Measurements from ENCODE around the gene NODAL. TPM values are rescaled to one million over a fixed set of nuclear protein-coding genes. Genes with fewer than 3 reads are reported as not detected.
A peak's percentile ranks its signal among the peaks of the same experiment; 100 is the strongest.
"Not testable (repeated sequence)": the region's sequence is repeated elsewhere in the genome, so short reads cannot be mapped to it uniquely, and the experiment has no call there.

NODAL gene
- polyA plus RNA-seq, 2 of the 4 experiments (the other 2 are of a cell fraction), result not detected

- no peak overlapping the region for H3K4me2 ChIP-seq
- no peak for DNase-seq (ENCODE audit: low read depth in 1 of 2, low spot score in 1 of 2)
- no peak overlapping the region for H3K4me3 ChIP-seq
- TF ChIP-seq, protein P1, sequence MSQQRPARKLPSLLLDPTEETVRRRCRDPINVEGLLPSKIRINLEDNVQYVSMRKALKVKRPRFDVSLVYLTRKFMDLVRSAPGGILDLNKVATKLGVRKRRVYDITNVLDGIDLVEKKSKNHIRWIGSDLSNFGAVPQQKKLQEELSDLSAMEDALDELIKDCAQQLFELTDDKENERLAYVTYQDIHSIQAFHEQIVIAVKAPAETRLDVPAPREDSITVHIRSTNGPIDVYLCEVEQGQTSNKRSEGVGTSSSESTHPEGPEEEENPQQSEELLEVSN (IDR thresholded peaks at IDR 0.05; ENCODE audit: borderline replicate concordance, low read depth), result no peak
- no peak overlapping the region for H3K27ac ChIP-seq
- WGBS (ENCODE audit: missing lambda C conversion rate), result 76% methylated on average over 3 of the region's 3 CpGs
- H3K9me3 ChIP-seq, result no peaks in the 10 kb centered on the region
- no peak for FAIRE-seq
- H3K4me1 ChIP-seq, result 0 out of 3 replicates have a peak, but pooled peaks cover 3% of the 10 kb centered on the region
- ChIA-PET POLR2A (no interaction called here), CTCF (interaction anchor here (0.7 kb wide), 1 partner anchor 64 kb away, joined by 3 read pairs; no protein-coding TSS in a partner anchor)
- ATAC-seq, result no peak
Observed at GRCh38 chr10:70487824-70488223, 46.3 kb upstream of the NODAL start.

DNA sequence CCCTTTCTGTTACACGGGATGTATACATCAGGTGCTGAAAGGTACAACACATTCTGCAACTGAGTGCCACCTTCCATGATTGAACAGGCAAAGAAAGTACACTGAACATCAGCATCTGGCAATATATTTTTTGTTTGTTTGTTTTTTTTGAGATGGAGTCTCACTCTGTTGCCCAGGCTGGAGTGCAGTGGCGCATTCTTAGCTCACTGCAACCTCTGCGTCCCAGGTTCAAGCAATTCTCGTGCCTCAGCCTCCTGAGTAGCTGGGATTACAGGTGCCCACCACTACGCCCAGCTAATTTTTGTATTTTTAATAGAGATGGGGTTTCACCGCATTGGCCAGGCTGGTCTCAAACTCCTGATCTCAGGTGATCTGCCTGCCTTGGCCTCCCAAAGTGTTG, 42.4 kb upstream of the NODAL start:
- ATAC-seq; H3K4me2 ChIP-seq; H3K4me1 ChIP-seq; H3K4me3 ChIP-seq; H3K9me3 ChIP-seq; DNase-seq (ENCODE audit: low read depth in 1 of 2, low spot score in 1 of 2); POLR2A ChIA-PET; H3K27ac ChIP-seq; FAIRE-seq: not testable (repeated sequence)
- CTCF ChIA-PET, result interaction anchor here (0.5 to 1.5 kb wide), 5 partner anchors 11 to 787 kb away, joined by 3 to 7 read pairs (median 4); no protein-coding TSS in a partner anchor
- WGBS (ENCODE audit: missing lambda C conversion rate), result 88% methylated on average over 6 of the region's 6 CpGs

DNA sequence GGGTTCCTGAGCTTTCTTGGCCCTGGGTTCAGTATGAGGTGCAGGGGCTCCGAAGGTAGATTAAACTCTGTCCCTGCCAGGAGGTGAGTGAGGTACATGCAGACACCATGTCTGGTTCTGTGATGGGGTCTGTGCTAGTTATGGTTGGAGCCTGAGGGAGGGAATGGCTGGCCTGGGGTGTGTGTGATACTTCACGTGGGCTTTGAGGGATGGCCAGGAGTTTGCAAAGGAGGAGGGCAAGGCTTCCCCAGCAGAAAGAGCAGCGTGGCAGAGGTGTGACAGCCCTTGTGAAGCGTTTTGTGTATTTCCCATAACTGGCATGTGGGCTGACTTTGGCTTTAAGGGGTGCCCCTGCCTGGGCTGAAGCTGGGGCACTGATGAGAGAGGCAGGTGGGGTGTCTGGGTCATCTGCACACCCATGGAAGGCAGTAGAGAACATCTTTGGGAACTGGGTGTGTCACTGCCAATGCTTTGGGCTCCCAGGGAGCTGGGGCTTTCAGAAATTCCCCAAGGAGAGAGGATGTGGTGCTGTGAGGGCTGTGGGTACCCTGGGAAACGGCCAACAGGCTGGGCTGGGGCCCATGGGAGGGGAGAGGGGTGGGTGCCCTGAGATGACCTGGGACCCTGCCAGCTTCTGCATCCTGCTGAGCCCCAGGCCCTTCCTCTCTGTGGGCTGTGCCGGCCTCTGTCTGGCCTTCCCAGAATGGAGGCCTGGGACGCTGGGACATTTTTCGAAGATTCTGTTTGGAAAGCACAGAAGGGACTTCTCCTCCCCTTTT, 41.7 kb upstream of the NODAL start:
- no peak overlapping the region for H3K4me2 ChIP-seq
- ChIA-PET POLR2A (no interaction called here), CTCF (interaction anchor here (0.5 to 1.4 kb wide), 3 partner anchors 20 to 98 kb away, joined by 3 to 7 read pairs (median 4); no protein-coding TSS in a partner anchor)
- FAIRE-seq (no peak), DNase-seq (ENCODE audit: low read depth in 1 of 2, low spot score in 1 of 2) (no peak), ATAC-seq (no peak)
- H3K4me1 ChIP-seq, result peaks cover 8% of the 10 kb centered on the region; the same call in 1 of the 3 replicates
- no peak overlapping the region for H3K4me3 ChIP-seq
- TF ChIP-seq TP53 (CRISPR knock-in tag; IDR thresholded peaks at IDR 0.05) (no peak), CEBPB (IDR thresholded peaks at IDR 0.05) (no peak), NR3C1 (IDR thresholded peaks at IDR 0.05) (no peak), ZC3H11A (IDR thresholded peaks at IDR 0.05) (no peak), CBX2 (IDR thresholded peaks at IDR 0.05; ENCODE audit: borderline replicate concordance, low read depth) (no peak), KDM1A (IDR thresholded peaks at IDR 0.05; ENCODE audit: low read depth) (no peak), HES2 (IDR thresholded peaks at IDR 0.05) (no peak)
- 68% methylated on average over 8 of the region's 8 CpGs for WGBS (ENCODE audit: missing lambda C conversion rate)
- H3K9me3 ChIP-seq, result no peaks in the 10 kb centered on the region
- 0 out of 6 replicates have a peak overlapping the region, but pooled peaks of 1 of the 2 experiments have one; percentile 16 for H3K27ac ChIP-seq

DNA sequence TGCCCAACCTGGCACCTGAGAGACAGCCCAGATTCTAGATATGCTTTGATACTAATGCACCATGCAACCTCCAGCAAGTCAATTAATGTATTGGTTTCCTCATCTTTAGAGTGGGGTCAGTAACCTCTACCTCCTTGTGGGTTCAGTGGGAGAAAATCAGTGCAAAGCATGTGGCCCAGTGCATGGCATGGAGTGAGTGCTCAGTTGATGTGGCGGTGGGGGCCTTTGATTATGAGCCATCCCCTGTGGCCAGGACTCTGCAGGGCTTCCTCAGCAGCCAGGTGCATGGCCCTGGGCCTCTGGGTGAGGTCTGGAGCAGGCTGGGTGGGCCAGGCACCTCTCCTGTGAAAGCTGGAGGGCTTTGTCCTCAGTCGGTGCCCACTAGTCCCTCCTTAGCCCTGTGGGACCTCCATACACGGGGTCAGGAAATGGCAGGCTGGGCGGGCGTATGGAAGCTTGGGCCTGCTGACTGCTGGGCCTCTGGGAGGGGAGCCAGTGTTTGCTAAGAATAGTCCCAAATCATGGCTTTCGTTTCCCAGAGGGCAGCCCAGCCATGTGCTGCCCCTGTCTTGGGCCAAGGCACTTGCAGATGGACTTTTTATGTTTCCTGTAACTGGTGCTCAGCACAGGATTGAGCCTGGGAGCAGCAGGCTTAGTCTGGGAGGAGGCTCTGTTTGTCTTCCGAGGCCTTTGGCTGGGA, 40.5 kb upstream of the NODAL start:
- POLR2A ChIA-PET, result no interaction called here
- H3K4me3 ChIP-seq, result no peak overlapping the region
- no peak for FAIRE-seq
- no peak overlapping the region for H3K4me2 ChIP-seq
- TF ChIP-seq, protein P1 (IDR thresholded peaks at IDR 0.05; ENCODE audit: borderline replicate concordance, low read depth), result no peak
- no peak for TF ChIP-seq NFE2L2 (conservative IDR thresholded peaks at IDR 0.05; ENCODE audit: low read length)
- no peak for TF ChIP-seq SMC3 (IDR thresholded peaks at IDR 0.05)
- TF ChIP-seq CBX8 (IDR thresholded peaks at IDR 0.05), result no peak
- WGBS (ENCODE audit: missing lambda C conversion rate), result 85% methylated on average over 4 of the region's 7 CpGs
- H3K9me3 ChIP-seq, result no peaks in the 10 kb centered on the region
- no peak for ATAC-seq
- CTCF ChIA-PET, result interaction anchor here (1.9 kb wide), 1 partner anchor 21 kb away, joined by 5 read pairs; no protein-coding TSS in a partner anchor
- no peak overlapping the region for H3K27ac ChIP-seq
- H3K4me1 ChIP-seq, result peaks cover 16% of the 10 kb centered on the region; the same call in 2 of the 3 replicates
- DNase-seq (ENCODE audit: low read depth in 1 of 2, low spot score in 1 of 2), result no peak

GRCh38 chr10:70481105-70481504, 39.6 kb upstream of the NODAL start:
- FAIRE-seq, result no peak
- POLR2A ChIA-PET, result no interaction called here
- H3K4me2 ChIP-seq, result no peak overlapping the region
- TF ChIP-seq TFCP2L1 (CRISPR knock-in tag; IDR thresholded peaks at IDR 0.05) (no peak), RCOR1 (IDR thresholded peaks at IDR 0.05; ENCODE audit: low read depth, low read length) (no peak), CHD4 (IDR thresholded peaks at IDR 0.05; ENCODE audit: borderline replicate concordance) (no peak), HEYL (CRISPR knock-in tag; IDR thresholded peaks at IDR 0.05) (no peak), HOXA7 (CRISPR knock-in tag; IDR thresholded peaks at IDR 0.05) (no peak), MYC (IDR thresholded peaks at IDR 0.05; ENCODE audit: borderline replicate concordance, low read length) (no peak), NR3C1 (IDR thresholded peaks at IDR 0.05) (no peak), HDAC2 (IDR thresholded peaks at IDR 0.05) (no peak), CBX8 (IDR thresholded peaks at IDR 0.05) (no peak), TP53 (CRISPR knock-in tag; IDR thresholded peaks at IDR 0.05) (no peak), CEBPB (IDR thresholded peaks at IDR 0.05) (no peak), SREBF2 (IDR thresholded peaks at IDR 0.05) (no peak), JUNB (IDR thresholded peaks at IDR 0.05) (no peak), ZSCAN20 (CRISPR knock-in tag; IDR thresholded peaks at IDR 0.05) (no peak), KDM5A (IDR thresholded peaks at IDR 0.05) (no peak), HOXB5 (CRISPR knock-in tag; IDR thresholded peaks at IDR 0.05) (no peak)
- TF ChIP-seq, protein P2, sequence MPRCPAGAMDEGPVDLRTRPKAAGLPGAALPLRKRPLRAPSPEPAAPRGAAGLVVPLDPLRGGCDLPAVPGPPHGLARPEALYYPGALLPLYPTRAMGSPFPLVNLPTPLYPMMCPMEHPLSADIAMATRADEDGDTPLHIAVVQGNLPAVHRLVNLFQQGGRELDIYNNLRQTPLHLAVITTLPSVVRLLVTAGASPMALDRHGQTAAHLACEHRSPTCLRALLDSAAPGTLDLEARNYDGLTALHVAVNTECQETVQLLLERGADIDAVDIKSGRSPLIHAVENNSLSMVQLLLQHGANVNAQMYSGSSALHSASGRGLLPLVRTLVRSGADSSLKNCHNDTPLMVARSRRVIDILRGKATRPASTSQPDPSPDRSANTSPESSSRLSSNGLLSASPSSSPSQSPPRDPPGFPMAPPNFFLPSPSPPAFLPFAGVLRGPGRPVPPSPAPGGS (IDR thresholded peaks at IDR 0.05), result no peak

More at GRCh38 chr10:70481105-70481504, 39.6 kb upstream of the NODAL start:
- H3K9me3 ChIP-seq, result no peaks in the 10 kb centered on the region
- DNase-seq (ENCODE audit: low read depth in 1 of 2, low spot score in 1 of 2), result no peak
- peaks cover 18% of the 10 kb centered on the region; the same call in 2 of the 3 replicates for H3K4me1 ChIP-seq
- WGBS (ENCODE audit: missing lambda C conversion rate), result 94% methylated on average over 9 of the region's 9 CpGs
- no peak for ATAC-seq
- H3K27ac ChIP-seq, result no peak overlapping the region
- no peak overlapping the region for H3K4me3 ChIP-seq
- CTCF ChIA-PET, result interaction anchor here (1.9 kb wide), 1 partner anchor 20 kb away, joined by 5 read pairs; no protein-coding TSS in a partner anchor

Measured in A549 (cell line).